Measurements from ENCODE around the gene BAX.

- TF ChIP-seq POLR2A (IDR thresholded peaks at IDR 0.05) (no peak), CTCF (IDR thresholded peaks at IDR 0.05) (no peak)
Measured at GRCh38 chr19:48992581-48993174, 38.0 kb downstream of the BAX start.
